Spinal cord (tissue), 10 donors: ENCODE results near the gene KIF1A. TPM values are rescaled to one million over a fixed set of nuclear protein-coding genes. Genes with fewer than 3 reads are reported as not detected.

Experiments used
- DNase-seq, 6 donors: peaks; one replicate each; pipeline versions ENCODE4 v3.0.0 to v3.0.0-alpha.2; 2013 to 2015; ENCODE audit warnings: low spot score in 6 of 6, low read depth in 4 of 6
- H3K27ac ChIP-seq: one replicate; pipeline ENCODE4 v1.5.1; 2013; ENCODE audit warnings: low read depth, low read length, control low read depth
- H3K27me3 ChIP-seq: one replicate; pipeline ENCODE4 v1.6.1; 2013; ENCODE audit warnings: low read length; ENCODE audit not compliant: control insufficient read depth, insufficient read depth
- H3K36me3 ChIP-seq: one replicate; pipeline ENCODE4 v1.6.1; 2013; ENCODE audit warnings: low read length; ENCODE audit not compliant: control insufficient read depth, insufficient read depth
- H3K4me1 ChIP-seq: one replicate; pipeline ENCODE4 v1.6.1; 2013; ENCODE audit warnings: low read length; ENCODE audit not compliant: control insufficient read depth, insufficient read depth
- H3K4me3 ChIP-seq: one replicate; pipeline ENCODE4 v1.5.1; 2013; ENCODE audit warnings: low read depth, low read length, control low read depth
- H3K9me3 ChIP-seq: one replicate; pipeline ENCODE4 v1.6.1; 2013; ENCODE audit warnings: low read length; ENCODE audit not compliant: control insufficient read depth, insufficient read depth
- WGBS: methylation state at CpG from one replicate; pipeline ENCODE4 v1.1.5; 2013; ENCODE audit warnings: missing lambda C conversion rate; ENCODE audit not compliant: insufficient coverage; 5-methylcytosine and 5-hydroxymethylcytosine counted together
- polyA plus RNA-seq, 2 donors: library from polyadenylated mRNA; unstranded; fragments of 120-200 nt; gene quantifications; one replicate each; pipeline ENCODE4 v1.2.1, GENCODE V29; 2013; ENCODE audit not compliant: insufficient read length in 2 of 2
- small RNA-seq: library from RNA; depleted of rRNA; stranded (forward); fragments of <200 nt; gene quantifications from one replicate; pipeline ENCODE3, GENCODE V24; 2014; ENCODE audit warnings: low replicate concordance
- total RNA-seq, 2 donors: library from RNA; depleted of rRNA in 1 of 2; stranded (reverse); fragments of 120-200 nt in 1 of 2; fragments of >200 nt in 1 of 2; gene quantifications; one replicate each; pipeline versions ENCODE4 v1.2.3 to v1.2.4, GENCODE V29; 2013 to 2014
- donor health status: healthy.

KIF1A gene
- total and polyA plus RNA-seq, 4 donors, result 125 to 519 (median 317) TPM

GRCh38 chr2:240672076-240672700, 147.8 kb downstream of the KIF1A start:
- WGBS, result 38% methylated on average over 43 of the region's 46 CpGs
- Histone ChIP-seq H3K36me3 (no peaks in the 10 kb centered on the region), H3K4me1 (peaks cover 4% of the 10 kb centered on the region), H3K9me3 (no peaks in the 10 kb centered on the region), H3K27me3 (peaks cover 27% of the 10 kb centered on the region), H3K27ac (no peak overlapping the region), H3K4me3 (no peak overlapping the region)
- DNase-seq, result no peak

GRCh38 chr2:240670950-240671349, 149.1 kb downstream of the KIF1A start:
- WGBS, result 89% methylated on average over 4 of the region's 4 CpGs
- Histone ChIP-seq H3K4me1 (peaks cover 4% of the 10 kb centered on the region), H3K27ac (no peak overlapping the region), H3K27me3 (peaks cover 27% of the 10 kb centered on the region), H3K9me3 (no peaks in the 10 kb centered on the region), H3K4me3 (no peak overlapping the region), H3K36me3 (no peaks in the 10 kb centered on the region)
- DNase-seq, result no peak

- no peaks in the 10 kb centered on the region for H3K9me3 ChIP-seq
- WGBS, result 88% methylated on average over 7 of the region's 7 CpGs
Observed at GRCh38 chr2:240670402-240670801, 149.6 kb downstream of the KIF1A start.

GRCh38 chr2:240664622-240665021, 155.4 kb downstream of the KIF1A start:
- Histone ChIP-seq H3K9me3 (no peaks in the 10 kb centered on the region), H3K27me3 (peaks cover 2% of the 10 kb centered on the region), H3K4me1 (no peaks in the 10 kb centered on the region), H3K4me3 (no peak overlapping the region), H3K36me3 (no peaks in the 10 kb centered on the region), H3K27ac (no peak overlapping the region)
- no peak for DNase-seq
- no CpG with 5 or more reads among the region's 1 CpG for WGBS

More at GRCh38 chr2:240670402-240670801, 149.6 kb downstream of the KIF1A start:
- no peak overlapping the region for H3K4me3 ChIP-seq
- no peak for DNase-seq
- H3K27ac ChIP-seq, result no peak overlapping the region
- no peaks in the 10 kb centered on the region for H3K36me3 ChIP-seq
- H3K27me3 ChIP-seq, result peaks cover 27% of the 10 kb centered on the region
- H3K4me1 ChIP-seq, result peaks cover 4% of the 10 kb centered on the region

Small RNA genes within 50 kb of the gene (small RNA-seq; reads per million reads assigned to genes)
- not detected for gene AC011298.3

Other genes starting within 250 kb of the KIF1A start
- 10 to 100 TPM; 15.0 to 39.2 TPM for gene CAPN10, start 233.5 kb downstream of the KIF1A start, total RNA-seq
- gene CAPN10, start 233.5 kb downstream of the KIF1A start, polyA plus RNA-seq, result 10 to 100 TPM; 44.3 to 50.8 TPM
- gene GPR35, start 194.7 kb downstream of the KIF1A start, total RNA-seq, result 1 to 10 TPM; 2.1 to 2.6 TPM
- 1 to 10 TPM; 1.9 to 3.9 TPM for gene GPR35, start 194.7 kb downstream of the KIF1A start, polyA plus RNA-seq
- not detected for gene AQP12B, start 137.3 kb downstream of the KIF1A start, total RNA-seq
- gene AQP12B, start 137.3 kb downstream of the KIF1A start, polyA plus RNA-seq, result under 1 TPM; 0.44 to 0.56 TPM
- not detected for gene AQP12A, start 128.4 kb downstream of the KIF1A start, total RNA-seq
- gene AQP12A, start 128.4 kb downstream of the KIF1A start, polyA plus RNA-seq, result under 1 TPM in 1 of 2 donors, not detected in 1; 0.62 TPM
- gene AGXT, start 48.6 kb upstream of the KIF1A start, total RNA-seq, result under 1 TPM in 1 of 2 donors, not detected in 1; 0.17 TPM
- gene AGXT, start 48.6 kb upstream of the KIF1A start, polyA plus RNA-seq, result not detected
- gene MAB21L4, start 75.9 kb upstream of the KIF1A start, total RNA-seq, result under 1 TPM in 1 of 2 donors, not detected in 1; 0.22 TPM
- gene MAB21L4, start 75.9 kb upstream of the KIF1A start, polyA plus RNA-seq, result under 1 TPM in 1 of 2 donors, not detected in 1; 0.35 TPM
- gene CROCC2, start 86.1 kb upstream of the KIF1A start, total RNA-seq, result 1 to 10 TPM in 1 of 2 donors, under 1 TPM in 1; 0.30 to 4.4 TPM
- 1 to 10 TPM; 3.0 to 3.1 TPM for gene CROCC2, start 86.1 kb upstream of the KIF1A start, polyA plus RNA-seq
- gene SNED1, start 178.4 kb upstream of the KIF1A start, total RNA-seq, result 10 to 100 TPM; 23.5 to 93.7 TPM
- 10 to 100 TPM in 1 of 2 donors, 1 to 10 TPM in 1; 6.0 to 30.0 TPM for gene SNED1, start 178.4 kb upstream of the KIF1A start, polyA plus RNA-seq